GM23338 (cell line): ENCODE measurements around the gene CCDC32. TPM values are rescaled to one million over a fixed set of nuclear protein-coding genes. Genes with fewer than 3 reads are reported as not detected.

Experiments
- ATAC-seq: fragments of 200-7000 bp; cut with Tn5 transposase; 3 replicates; pipeline ENCODE4 v1.9.1; 2020
- DNase-seq: peaks from one replicate; pipeline ENCODE4 v3.0.0-alpha.2; 2015; ENCODE audit warnings: low spot score
- H2AFZ ChIP-seq: fragments of 200-600 bp; sonication (generic); 2 replicates; pipeline ENCODE4 v1.8.0; 2016; ENCODE audit warnings: antibody characterized with exemption, mild to moderate bottlenecking, moderate library complexity
- H3F3A ChIP-seq: fragments of 200-600 bp; sonication (generic); replicated peaks from 2 replicates; pipeline ENCODE4 v1.8.0; 2017; ENCODE audit warnings: antibody characterized with exemption, mixed run types, low read depth
- H3K27ac ChIP-seq: fragments of 200-600 bp; sonication (generic); 2 replicates; pipeline ENCODE4 v1.6.1; 2016; ENCODE audit warnings: low read depth
- H3K27me3 ChIP-seq: fragments of 200-600 bp; sonication (generic); 2 replicates; pipeline ENCODE4 v1.8.0; 2016; ENCODE audit warnings: mild to moderate bottlenecking, mixed run types, moderate library complexity; ENCODE audit not compliant: insufficient read depth
- H3K36me3 ChIP-seq: fragments of 200-600 bp; sonication (generic); 2 replicates; pipeline ENCODE4 v1.8.0; 2016; ENCODE audit warnings: mild to moderate bottlenecking; ENCODE audit not compliant: insufficient read depth
- H3K4me1 ChIP-seq: fragments of 200-600 bp; sonication (generic); 2 replicates; pipeline ENCODE4 v1.8.0; 2016; ENCODE audit warnings: mild to moderate bottlenecking, moderate library complexity; ENCODE audit not compliant: insufficient read depth
- H3K4me2 ChIP-seq: fragments of 200-600 bp; sonication (generic); 2 replicates; pipeline ENCODE4 v1.7.1; 2017; ENCODE audit warnings: mixed run types
- H3K4me3 ChIP-seq: fragments of 200-600 bp; sonication (generic); 2 replicates; pipeline ENCODE4 v1.6.1; 2016; ENCODE audit warnings: mixed run types
- H3K79me2 ChIP-seq: fragments of 200-600 bp; sonication (generic); replicated peaks from 2 replicates; pipeline ENCODE4 v1.8.0; 2017; ENCODE audit warnings: mild to moderate bottlenecking; ENCODE audit not compliant: insufficient read depth
- H3K9me2 ChIP-seq: fragments of 200-600 bp; sonication (generic); 2 replicates; pipeline ENCODE4 v1.8.0; 2017; ENCODE audit not compliant: insufficient read depth
- H4K20me1 ChIP-seq: fragments of 200-600 bp; sonication (generic); replicated peaks from 2 replicates; pipeline ENCODE4 v1.8.0; 2017; ENCODE audit warnings: mild to moderate bottlenecking; ENCODE audit not compliant: insufficient read depth
- H3K27ac Mint-ChIP-seq: 2 replicates; pipeline ENCODE4 v1.8.0; 2020; ENCODE audit warnings: inconsistent platforms, mild to moderate bottlenecking, moderate library complexity, mixed read lengths
- H3K27me3 Mint-ChIP-seq: 3 replicates; pipeline ENCODE4 v1.8.0; 2022; ENCODE audit warnings: low read depth, mild to moderate bottlenecking, moderate library complexity, mixed read lengths, inconsistent platforms; ENCODE audit not compliant: insufficient read depth, poor library complexity
- H3K36me3 Mint-ChIP-seq: 3 replicates; pipeline ENCODE4 v1.8.0; 2021; ENCODE audit warnings: low read depth, mild to moderate bottlenecking, inconsistent platforms, moderate library complexity, mixed read lengths
- H3K4me1 Mint-ChIP-seq: 3 replicates; pipeline ENCODE4 v1.8.0; 2020; ENCODE audit warnings: mild to moderate bottlenecking, inconsistent platforms, mixed read lengths
- H3K4me3 Mint-ChIP-seq: 3 replicates; pipeline ENCODE4 v1.8.0; 2021; ENCODE audit warnings: moderate library complexity, mild to moderate bottlenecking, inconsistent platforms, mixed read lengths
- H3K9me3 Mint-ChIP-seq: 3 replicates; pipeline ENCODE4 v1.8.0; 2020; ENCODE audit warnings: moderate library complexity, mild to moderate bottlenecking, inconsistent platforms, mixed read lengths
- CREB1 ChIP-seq: fragments of 250-450 bp; sonication (Bioruptor Pico); IDR thresholded peaks from 2 replicates; pipeline ENCODE4 v1.5.0; 2020; ENCODE audit warnings: low read depth, mild to moderate bottlenecking, moderate library complexity
- EZH2 ChIP-seq: fragments of 200-600 bp; sonication (generic); IDR thresholded peaks from one replicate; pipeline ENCODE4 v1.8.0; 2017; ENCODE audit warnings: antibody characterized with exemption, mild to moderate bottlenecking, low read depth; ENCODE audit not compliant: unreplicated experiment
- EZH2phosphoT487 ChIP-seq: fragments of 200-600 bp; sonication (generic); IDR thresholded peaks from one replicate; pipeline ENCODE4 v1.8.1; 2018; ENCODE audit warnings: antibody characterized with exemption; ENCODE audit not compliant: unreplicated experiment
- JUNB ChIP-seq: IDR thresholded peaks from one replicate; pipeline ENCODE4 v1.6.1; 2016; ENCODE audit warnings: antibody characterized with exemption; ENCODE audit not compliant: unreplicated experiment
- POLR2AphosphoS5 ChIP-seq: IDR thresholded peaks from 2 replicates; pipeline ENCODE4 v1.6.1; 2016; ENCODE audit warnings: antibody characterized with exemption, low read depth
- STAT1 ChIP-seq: IDR thresholded peaks from one replicate; pipeline ENCODE4 v1.6.1; 2016; ENCODE audit warnings: antibody characterized with exemption; ENCODE audit not compliant: unreplicated experiment
- polyA plus RNA-seq: library from polyadenylated mRNA; unstranded; fragments of >200 nt; fragmentation: Nextera tagmentation; extraction: Ambion mirVana; gene quantifications from 2 replicates; pipeline ENCODE4 v1.2.1, GENCODE V29; 2016
- total RNA-seq: library from RNA; depleted of rRNA; stranded (reverse); fragments of >200 nt; shearing (Covaris generic); gene quantifications from 2 replicates; pipeline ENCODE4 v1.2.3, GENCODE V29; 2014
- TF ChIP-seq, protein P1 (sequence below): fragments of 250-450 bp; sonication (Bioruptor Pico); IDR thresholded peaks from 2 replicates; pipeline ENCODE4 v1.5.0; 2020; ENCODE audit warnings: mild to moderate bottlenecking, moderate library complexity
- TF ChIP-seq, protein P2 (sequence below), 2 experiments: fragments of 200-600 bp in 1 of 2; sonication (generic) in 1 of 2; conservative IDR thresholded peaks; 2 replicates each; pipeline versions ENCODE4 v1.5.1 to v1.6.1; 2016 to 2017; ENCODE audit warnings: antibody characterized with exemption in 2 of 2, low read depth in 2 of 2, mild to moderate bottlenecking in 2 of 2, moderate library complexity in 1 of 2

Gene CCDC32
- total and polyA plus RNA-seq, 2 experiments from 2014 or later: 13.8 to 15.4 TPM

DNA sequence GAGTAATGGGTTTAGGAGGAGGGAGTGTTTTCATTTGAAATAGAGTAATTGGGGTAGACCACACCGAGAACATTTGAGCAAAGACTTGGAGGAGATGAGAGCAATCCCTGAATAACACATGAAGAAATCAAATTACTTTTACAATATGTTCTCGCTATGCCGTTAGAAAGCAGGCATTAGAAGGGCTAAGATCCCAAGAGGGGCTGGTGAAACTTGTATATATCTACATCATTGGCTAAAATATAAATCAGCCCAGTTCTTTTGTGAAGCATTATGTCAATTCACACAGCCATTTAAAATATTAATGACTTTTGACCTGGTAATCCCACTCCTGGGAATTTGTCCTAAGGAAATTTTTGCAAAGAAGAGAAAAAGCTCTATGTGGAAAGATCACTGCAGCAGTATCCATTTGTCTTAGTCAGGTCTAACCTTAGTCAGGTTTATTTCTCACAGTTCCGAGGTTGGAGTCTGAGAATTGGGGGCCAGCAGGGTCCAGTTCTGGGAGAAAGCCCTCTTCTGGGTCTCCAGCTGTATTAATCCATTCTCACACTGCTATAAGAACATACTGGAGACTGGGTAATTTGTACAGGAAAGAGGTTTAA lies 31.0 kb downstream of the CCDC32 start (continued):
- TF ChIP-seq, protein P1, sequence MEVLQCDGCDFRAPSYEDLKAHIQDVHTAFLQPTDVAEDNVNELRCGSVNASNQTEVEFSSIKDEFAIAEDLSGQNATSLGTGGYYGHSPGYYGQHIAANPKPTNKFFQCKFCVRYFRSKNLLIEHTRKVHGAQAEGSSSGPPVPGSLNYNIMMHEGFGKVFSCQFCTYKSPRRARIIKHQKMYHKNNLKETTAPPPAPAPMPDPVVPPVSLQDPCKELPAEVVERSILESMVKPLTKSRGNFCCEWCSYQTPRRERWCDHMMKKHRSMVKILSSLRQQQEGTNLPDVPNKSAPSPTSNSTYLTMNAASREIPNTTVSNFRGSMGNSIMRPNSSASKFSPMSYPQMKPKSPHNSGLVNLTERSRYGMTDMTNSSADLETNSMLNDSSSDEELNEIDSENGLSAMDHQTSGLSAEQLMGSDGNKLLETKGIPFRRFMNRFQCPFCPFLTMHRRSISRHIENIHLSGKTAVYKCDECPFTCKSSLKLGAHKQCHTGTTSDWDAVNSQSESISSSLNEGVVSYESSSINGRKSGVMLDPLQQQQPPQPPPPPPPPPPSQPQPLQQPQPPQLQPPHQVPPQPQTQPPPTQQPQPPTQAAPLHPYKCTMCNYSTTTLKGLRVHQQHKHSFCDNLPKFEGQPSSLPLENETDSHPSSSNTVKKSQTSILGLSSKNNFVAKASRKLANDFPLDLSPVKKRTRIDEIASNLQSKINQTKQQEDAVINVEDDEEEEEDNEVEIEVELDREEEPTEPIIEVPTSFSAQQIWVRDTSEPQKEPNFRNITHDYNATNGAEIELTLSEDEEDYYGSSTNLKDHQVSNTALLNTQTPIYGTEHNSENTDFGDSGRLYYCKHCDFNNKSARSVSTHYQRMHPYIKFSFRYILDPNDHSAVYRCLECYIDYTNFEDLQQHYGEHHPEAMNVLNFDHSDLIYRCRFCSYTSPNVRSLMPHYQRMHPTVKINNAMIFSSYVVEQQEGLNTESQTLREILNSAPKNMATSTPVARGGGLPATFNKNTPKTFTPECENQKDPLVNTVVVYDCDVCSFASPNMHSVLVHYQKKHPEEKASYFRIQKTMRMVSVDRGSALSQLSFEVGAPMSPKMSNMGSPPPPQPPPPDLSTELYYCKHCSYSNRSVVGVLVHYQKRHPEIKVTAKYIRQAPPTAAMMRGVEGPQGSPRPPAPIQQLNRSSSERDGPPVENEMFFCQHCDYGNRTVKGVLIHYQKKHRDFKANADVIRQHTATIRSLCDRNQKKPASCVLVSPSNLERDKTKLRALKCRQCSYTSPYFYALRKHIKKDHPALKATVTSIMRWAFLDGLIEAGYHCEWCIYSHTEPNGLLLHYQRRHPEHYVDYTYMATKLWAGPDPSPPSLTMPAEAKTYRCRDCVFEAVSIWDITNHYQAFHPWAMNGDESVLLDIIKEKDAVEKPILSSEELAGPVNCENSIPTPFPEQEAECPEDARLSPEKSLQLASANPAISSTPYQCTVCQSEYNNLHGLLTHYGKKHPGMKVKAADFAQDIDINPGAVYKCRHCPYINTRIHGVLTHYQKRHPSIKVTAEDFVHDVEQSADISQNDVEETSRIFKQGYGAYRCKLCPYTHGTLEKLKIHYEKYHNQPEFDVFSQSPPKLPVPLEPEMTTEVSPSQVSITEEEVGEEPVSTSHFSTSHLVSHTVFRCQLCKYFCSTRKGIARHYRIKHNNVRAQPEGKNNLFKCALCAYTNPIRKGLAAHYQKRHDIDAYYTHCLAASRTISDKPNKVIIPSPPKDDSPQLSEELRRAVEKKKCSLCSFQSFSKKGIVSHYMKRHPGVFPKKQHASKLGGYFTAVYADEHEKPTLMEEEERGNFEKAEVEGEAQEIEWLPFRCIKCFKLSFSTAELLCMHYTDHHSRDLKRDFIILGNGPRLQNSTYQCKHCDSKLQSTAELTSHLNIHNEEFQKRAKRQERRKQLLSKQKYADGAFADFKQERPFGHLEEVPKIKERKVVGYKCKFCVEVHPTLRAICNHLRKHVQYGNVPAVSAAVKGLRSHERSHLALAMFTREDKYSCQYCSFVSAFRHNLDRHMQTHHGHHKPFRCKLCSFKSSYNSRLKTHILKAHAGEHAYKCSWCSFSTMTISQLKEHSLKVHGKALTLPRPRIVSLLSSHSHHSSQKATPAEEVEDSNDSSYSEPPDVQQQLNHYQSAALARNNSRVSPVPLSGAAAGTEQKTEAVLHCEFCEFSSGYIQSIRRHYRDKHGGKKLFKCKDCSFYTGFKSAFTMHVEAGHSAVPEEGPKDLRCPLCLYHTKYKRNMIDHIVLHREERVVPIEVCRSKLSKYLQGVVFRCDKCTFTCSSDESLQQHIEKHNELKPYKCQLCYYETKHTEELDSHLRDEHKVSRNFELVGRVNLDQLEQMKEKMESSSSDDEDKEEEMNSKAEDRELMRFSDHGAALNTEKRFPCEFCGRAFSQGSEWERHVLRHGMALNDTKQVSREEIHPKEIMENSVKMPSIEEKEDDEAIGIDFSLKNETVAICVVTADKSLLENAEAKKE (CRISPR knock-in tag): no peak
- TF ChIP-seq EZH2phosphoT487 (no peak), EZH2 (no peak)

DNA sequence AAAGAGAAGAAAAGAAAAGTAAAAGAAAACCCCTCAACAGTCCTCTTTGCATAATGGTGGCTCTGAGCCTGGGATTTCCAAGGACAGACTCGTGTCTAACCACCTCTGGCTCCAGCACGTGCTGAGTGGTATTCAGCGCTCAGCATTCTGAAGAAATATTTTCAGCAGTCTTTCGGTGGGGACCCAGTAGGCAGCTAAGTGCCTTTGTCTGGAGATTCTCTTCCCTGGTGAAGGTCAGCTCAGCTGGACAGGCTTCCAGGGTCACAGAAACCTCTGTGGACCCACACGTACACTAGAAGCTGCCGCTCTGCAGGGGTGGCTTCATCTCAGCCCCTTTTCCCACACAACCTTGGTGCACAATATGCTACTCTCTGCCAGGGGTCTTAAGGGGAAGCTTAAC lies 36.0 kb downstream of the CCDC32 start:
- Histone ChIP-seq H3K27me3 (no peaks in the 10 kb centered on the region), H3K79me2 (no peaks in the 10 kb centered on the region), H3K4me3 (no peak overlapping the region), H3K9me2 (no peaks in the 10 kb centered on the region), H2AFZ (no peak overlapping the region), H3K4me2 (no peak overlapping the region), H3F3A (no peaks in the 10 kb centered on the region), H3K27ac (no peak overlapping the region), H3K36me3 (no peaks in the 10 kb centered on the region), H4K20me1 (no peaks in the 10 kb centered on the region), H3K4me1 (no peaks in the 10 kb centered on the region)
- DNase-seq (no peak), ATAC-seq (no peak)
- Mint-ChIP-seq H3K9me3 (no peaks in the 10 kb centered on the region), H3K27ac (no peak overlapping the region), H3K36me3 (no peaks in the 10 kb centered on the region), H3K4me3 (no peak overlapping the region), H3K4me1 (no peaks in the 10 kb centered on the region), H3K27me3 (peaks cover 1% of the 10 kb centered on the region)
- TF ChIP-seq CREB1 (CRISPR knock-in tag) (no peak), POLR2AphosphoS5 (no peak), STAT1 (no peak), JUNB (no peak), EZH2 (no peak)
- TF ChIP-seq, protein P2, sequence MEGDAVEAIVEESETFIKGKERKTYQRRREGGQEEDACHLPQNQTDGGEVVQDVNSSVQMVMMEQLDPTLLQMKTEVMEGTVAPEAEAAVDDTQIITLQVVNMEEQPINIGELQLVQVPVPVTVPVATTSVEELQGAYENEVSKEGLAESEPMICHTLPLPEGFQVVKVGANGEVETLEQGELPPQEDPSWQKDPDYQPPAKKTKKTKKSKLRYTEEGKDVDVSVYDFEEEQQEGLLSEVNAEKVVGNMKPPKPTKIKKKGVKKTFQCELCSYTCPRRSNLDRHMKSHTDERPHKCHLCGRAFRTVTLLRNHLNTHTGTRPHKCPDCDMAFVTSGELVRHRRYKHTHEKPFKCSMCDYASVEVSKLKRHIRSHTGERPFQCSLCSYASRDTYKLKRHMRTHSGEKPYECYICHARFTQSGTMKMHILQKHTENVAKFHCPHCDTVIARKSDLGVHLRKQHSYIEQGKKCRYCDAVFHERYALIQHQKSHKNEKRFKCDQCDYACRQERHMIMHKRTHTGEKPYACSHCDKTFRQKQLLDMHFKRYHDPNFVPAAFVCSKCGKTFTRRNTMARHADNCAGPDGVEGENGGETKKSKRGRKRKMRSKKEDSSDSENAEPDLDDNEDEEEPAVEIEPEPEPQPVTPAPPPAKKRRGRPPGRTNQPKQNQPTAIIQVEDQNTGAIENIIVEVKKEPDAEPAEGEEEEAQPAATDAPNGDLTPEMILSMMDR (conservative IDR thresholded peaks at IDR 0.05; ENCODE audit: low read depth in 2 of 2): no peak
- TF ChIP-seq, protein P1 (CRISPR knock-in tag): no peak
